ENCODE data around the gene KIRREL1.

The KIRREL1 gene

DNA sequence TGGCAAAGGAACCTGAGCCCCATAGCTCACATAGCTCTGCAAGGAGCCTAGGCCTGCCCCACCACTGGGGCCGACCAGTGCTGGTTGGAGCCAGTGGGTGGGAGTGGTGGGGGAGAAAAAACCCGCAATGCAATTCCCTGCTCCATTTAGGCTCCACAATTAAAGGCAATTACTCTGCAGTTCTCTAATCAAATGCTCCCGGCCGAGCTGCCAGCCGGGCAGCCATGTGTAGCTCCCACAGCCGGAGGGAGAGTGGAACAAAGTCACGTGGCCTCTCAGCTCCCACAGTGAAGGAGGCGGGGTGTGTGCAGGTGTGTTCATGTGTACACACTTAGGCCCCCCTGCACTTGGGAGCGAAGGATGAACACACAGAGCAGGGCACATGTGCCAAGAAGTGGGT is 81.6 kb downstream of the KIRREL1 start:
- Histone ChIP-seq H3K4me3 (ENCODE audit: low read length) (no peak overlapping the region), H3K4me1 (ENCODE audit: control insufficient read depth, insufficient read depth, low read length) (peaks cover 9% of the 10 kb centered on the region), H3K9me3 (ENCODE audit: control insufficient read depth, insufficient read depth, low read length) (no peaks in the 10 kb centered on the region), H3K27ac (ENCODE audit: low read length) (no peak overlapping the region), H3K36me3 (ENCODE audit: control insufficient read depth, insufficient read depth, low read length) (no peaks in the 10 kb centered on the region), H3K27me3 (ENCODE audit: control insufficient read depth, insufficient read depth, low read length) (no peaks in the 10 kb centered on the region)
- WGBS (ENCODE audit: insufficient coverage, insufficient read length) = no CpG with 5 or more reads among the region's 9 CpGs
- DNase-seq (ENCODE audit: low read depth, low spot score) = no peak

DNA sequence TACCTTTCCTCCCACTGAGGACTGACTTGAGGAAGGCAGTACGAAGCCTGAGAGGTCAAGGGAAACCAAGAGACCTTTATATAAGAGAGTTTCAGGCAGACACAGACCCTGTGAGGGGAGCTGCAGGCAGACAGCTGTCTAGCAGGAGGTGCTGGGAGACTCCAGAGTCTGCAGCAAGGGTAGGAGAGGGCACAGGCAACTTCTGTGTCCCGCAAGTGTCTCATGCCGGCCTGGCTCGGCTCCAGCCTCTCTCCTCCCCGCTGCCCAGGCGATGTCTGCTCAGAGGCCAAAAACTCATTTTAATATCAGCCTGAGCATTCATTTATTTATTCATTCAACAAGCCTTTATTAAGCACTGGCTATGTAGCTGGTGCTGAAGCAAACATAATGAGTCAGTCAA is 83.0 kb downstream of the KIRREL1 start:
- no peak overlapping the region for H3K27ac ChIP-seq (ENCODE audit: low read length)
- DNase-seq (ENCODE audit: low read depth, low spot score) = no peak
- H3K4me3 ChIP-seq (ENCODE audit: low read length) = no peak overlapping the region
- H3K9me3 ChIP-seq (ENCODE audit: control insufficient read depth, insufficient read depth, low read length) = no peaks in the 10 kb centered on the region
- H3K27me3 ChIP-seq (ENCODE audit: control insufficient read depth, insufficient read depth, low read length) = no peaks in the 10 kb centered on the region
- no CpG with 5 or more reads among the region's 6 CpGs for WGBS (ENCODE audit: insufficient coverage, insufficient read length)
- H3K36me3 ChIP-seq (ENCODE audit: control insufficient read depth, insufficient read depth, low read length) = no peaks in the 10 kb centered on the region
- H3K4me1 ChIP-seq (ENCODE audit: control insufficient read depth, insufficient read depth, low read length) = peaks cover 9% of the 10 kb centered on the region

GRCh38 chr1:158077411-158078256 is 84.2 kb downstream of the KIRREL1 start:
- Histone ChIP-seq H3K4me1 (ENCODE audit: control insufficient read depth, insufficient read depth, low read length) (peaks cover 9% of the 10 kb centered on the region), H3K4me3 (ENCODE audit: low read length) (no peak overlapping the region), H3K27me3 (ENCODE audit: control insufficient read depth, insufficient read depth, low read length) (no peaks in the 10 kb centered on the region), H3K27ac (ENCODE audit: low read length) (no peak overlapping the region), H3K36me3 (ENCODE audit: control insufficient read depth, insufficient read depth, low read length) (no peaks in the 10 kb centered on the region), H3K9me3 (ENCODE audit: control insufficient read depth, insufficient read depth, low read length) (no peaks in the 10 kb centered on the region)
- no CpG with 5 or more reads among the region's 22 CpGs for WGBS (ENCODE audit: insufficient coverage, insufficient read length)
- no peak for DNase-seq (ENCODE audit: low read depth, low spot score)

DNA sequence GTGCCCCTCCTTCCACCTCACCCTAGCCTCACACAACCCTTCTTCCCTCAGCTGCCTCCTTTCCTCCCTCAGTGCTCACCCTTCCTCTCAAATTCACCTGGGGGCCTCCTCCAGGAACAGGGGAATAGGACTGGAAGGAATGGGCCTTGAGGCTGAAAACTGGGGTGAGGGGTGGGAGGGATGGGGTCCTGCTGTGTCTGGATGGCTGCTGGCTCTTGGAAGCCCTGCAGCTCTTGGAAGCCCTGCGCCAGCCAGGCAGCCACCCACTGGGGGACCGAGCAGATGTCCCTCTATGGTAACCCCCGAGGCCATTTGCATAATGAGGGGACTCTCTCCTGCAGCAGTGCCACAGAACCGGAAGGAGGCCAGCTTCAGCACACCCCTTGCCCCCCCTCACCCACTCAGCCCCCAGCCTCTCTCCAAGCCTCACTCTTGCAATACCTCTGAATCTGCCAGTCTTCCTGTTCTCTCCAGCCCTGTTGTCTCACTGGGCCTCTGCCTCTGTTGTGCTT is 85.2 kb downstream of the KIRREL1 start:
- DNase-seq (ENCODE audit: low read depth, low spot score) = no peak
- Histone ChIP-seq H3K9me3 (ENCODE audit: control insufficient read depth, insufficient read depth, low read length) (no peaks in the 10 kb centered on the region), H3K27ac (ENCODE audit: low read length) (no peak overlapping the region), H3K27me3 (ENCODE audit: control insufficient read depth, insufficient read depth, low read length) (no peaks in the 10 kb centered on the region), H3K4me3 (ENCODE audit: low read length) (no peak overlapping the region), H3K36me3 (ENCODE audit: control insufficient read depth, insufficient read depth, low read length) (no peaks in the 10 kb centered on the region), H3K4me1 (ENCODE audit: control insufficient read depth, insufficient read depth, low read length) (peaks cover 7% of the 10 kb centered on the region)
- WGBS (ENCODE audit: insufficient coverage, insufficient read length) = no CpG with 5 or more reads among the region's 4 CpGs

DNA sequence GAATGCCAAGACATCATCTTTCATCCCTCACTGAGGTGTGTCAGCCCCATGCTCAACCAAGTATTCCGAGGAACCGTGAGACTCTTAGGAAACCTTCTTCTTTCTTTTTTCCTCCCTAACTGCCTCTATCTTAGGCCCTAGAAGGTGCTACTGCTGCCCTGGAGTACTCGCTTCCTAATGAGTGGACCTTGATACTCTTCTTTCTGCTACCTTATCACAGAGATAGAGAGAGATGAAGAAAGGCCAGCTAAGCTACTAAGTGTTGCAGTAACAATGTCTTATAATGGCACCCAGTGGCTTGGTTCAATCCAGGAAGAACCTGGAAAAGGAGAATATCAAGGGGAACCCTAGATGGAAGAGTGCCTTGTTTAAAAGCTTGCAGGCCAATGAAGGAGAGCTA is 86.6 kb downstream of the KIRREL1 start:
- H3K27ac ChIP-seq (ENCODE audit: low read length) = no peak overlapping the region
- peaks cover 5% of the 10 kb centered on the region for H3K4me1 ChIP-seq (ENCODE audit: control insufficient read depth, insufficient read depth, low read length)
- DNase-seq (ENCODE audit: low read depth, low spot score) = no peak
- no peaks in the 10 kb centered on the region for H3K27me3 ChIP-seq (ENCODE audit: control insufficient read depth, insufficient read depth, low read length)
- H3K4me3 ChIP-seq (ENCODE audit: low read length) = no peak overlapping the region
- peaks cover 7% of the 10 kb centered on the region for H3K36me3 ChIP-seq (ENCODE audit: control insufficient read depth, insufficient read depth, low read length)
- H3K9me3 ChIP-seq (ENCODE audit: control insufficient read depth, insufficient read depth, low read length) = no peaks in the 10 kb centered on the region
- WGBS (ENCODE audit: insufficient coverage, insufficient read length) = no CpG with 5 or more reads among the region's 3 CpGs

GRCh38 chr1:158084336-158084735 is 90.9 kb downstream of the KIRREL1 start:
- H3K27ac ChIP-seq (ENCODE audit: low read length) = no peak overlapping the region
- H3K27me3 ChIP-seq (ENCODE audit: control insufficient read depth, insufficient read depth, low read length) = no peaks in the 10 kb centered on the region
- DNase-seq (ENCODE audit: low read depth, low spot score) = no peak
- no peak overlapping the region for H3K4me3 ChIP-seq (ENCODE audit: low read length)
- H3K4me1 ChIP-seq (ENCODE audit: control insufficient read depth, insufficient read depth, low read length) = no peaks in the 10 kb centered on the region
- H3K36me3 ChIP-seq (ENCODE audit: control insufficient read depth, insufficient read depth, low read length) = peaks cover 11% of the 10 kb centered on the region
- H3K9me3 ChIP-seq (ENCODE audit: control insufficient read depth, insufficient read depth, low read length) = no peaks in the 10 kb centered on the region
- no CpG with 5 or more reads among the region's 8 CpGs for WGBS (ENCODE audit: insufficient coverage, insufficient read length)

DNA sequence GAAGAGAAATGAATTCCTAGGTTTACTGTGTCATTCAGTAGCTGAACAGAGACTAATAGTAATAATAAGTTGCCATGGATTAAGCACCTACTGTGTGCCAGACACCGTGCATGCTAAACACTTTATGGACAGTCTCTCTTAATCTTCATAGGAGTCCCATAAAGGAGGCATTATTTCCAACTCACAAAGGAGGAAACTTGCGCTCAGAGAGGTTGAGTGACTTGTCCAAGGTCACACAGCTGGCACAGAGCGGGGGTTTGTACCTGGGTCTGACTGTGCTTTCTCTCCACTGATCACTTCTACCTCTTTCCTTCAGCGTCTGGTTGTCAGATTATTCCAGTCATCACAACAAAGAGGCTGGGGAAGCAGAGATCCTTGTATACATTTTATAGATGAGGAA is 91.3 kb downstream of the KIRREL1 start:
- Histone ChIP-seq H3K4me3 (ENCODE audit: low read length) (no peak overlapping the region), H3K9me3 (ENCODE audit: control insufficient read depth, insufficient read depth, low read length) (no peaks in the 10 kb centered on the region), H3K27ac (ENCODE audit: low read length) (no peak overlapping the region), H3K36me3 (ENCODE audit: control insufficient read depth, insufficient read depth, low read length) (peaks cover 14% of the 10 kb centered on the region), H3K4me1 (ENCODE audit: control insufficient read depth, insufficient read depth, low read length) (no peaks in the 10 kb centered on the region), H3K27me3 (ENCODE audit: control insufficient read depth, insufficient read depth, low read length) (no peaks in the 10 kb centered on the region)
- WGBS (ENCODE audit: insufficient coverage, insufficient read length) = no CpG with 5 or more reads among the region's 4 CpGs
- DNase-seq (ENCODE audit: low read depth, low spot score) = no peak

GRCh38 chr1:158087320-158087927 is 94.0 kb downstream of the KIRREL1 start:
- Histone ChIP-seq H3K27me3 (ENCODE audit: control insufficient read depth, insufficient read depth, low read length) (no peaks in the 10 kb centered on the region), H3K4me3 (ENCODE audit: low read length) (no peak overlapping the region), H3K4me1 (ENCODE audit: control insufficient read depth, insufficient read depth, low read length) (no peaks in the 10 kb centered on the region), H3K9me3 (ENCODE audit: control insufficient read depth, insufficient read depth, low read length) (no peaks in the 10 kb centered on the region), H3K27ac (ENCODE audit: low read length) (no peak overlapping the region), H3K36me3 (ENCODE audit: control insufficient read depth, insufficient read depth, low read length) (peaks cover 25% of the 10 kb centered on the region)
- no CpG with 5 or more reads among the region's 9 CpGs for WGBS (ENCODE audit: insufficient coverage, insufficient read length)
- DNase-seq (ENCODE audit: low read depth, low spot score) = peak; percentile 93

- WGBS (ENCODE audit: insufficient coverage, insufficient read length) = no CpG with 5 or more reads among the region's 16 CpGs
- Histone ChIP-seq H3K9me3 (ENCODE audit: control insufficient read depth, insufficient read depth, low read length) (no peaks in the 10 kb centered on the region), H3K36me3 (ENCODE audit: control insufficient read depth, insufficient read depth, low read length) (peaks cover 34% of the 10 kb centered on the region), H3K27ac (ENCODE audit: low read length) (no peak overlapping the region), H3K4me3 (ENCODE audit: low read length) (no peak overlapping the region), H3K4me1 (ENCODE audit: control insufficient read depth, insufficient read depth, low read length) (no peaks in the 10 kb centered on the region), H3K27me3 (ENCODE audit: control insufficient read depth, insufficient read depth, low read length) (no peaks in the 10 kb centered on the region)
- no peak for DNase-seq (ENCODE audit: low read depth, low spot score)
Observed at GRCh38 chr1:158089476-158089875, 96.0 kb downstream of the KIRREL1 start.

- no peaks in the 10 kb centered on the region for H3K27me3 ChIP-seq (ENCODE audit: control insufficient read depth, insufficient read depth, low read length)
- H3K36me3 ChIP-seq (ENCODE audit: control insufficient read depth, insufficient read depth, low read length) = peaks cover 34% of the 10 kb centered on the region
- WGBS (ENCODE audit: insufficient coverage, insufficient read length) = no CpG with 5 or more reads among the region's 9 CpGs
Observed at GRCh38 chr1:158089925-158090637, 96.6 kb downstream of the KIRREL1 start.

More at GRCh38 chr1:158089925-158090637, 96.6 kb downstream of the KIRREL1 start:
- H3K9me3 ChIP-seq (ENCODE audit: control insufficient read depth, insufficient read depth, low read length) = no peaks in the 10 kb centered on the region
- H3K27ac ChIP-seq (ENCODE audit: low read length) = no peak overlapping the region
- no peaks in the 10 kb centered on the region for H3K4me1 ChIP-seq (ENCODE audit: control insufficient read depth, insufficient read depth, low read length)
- no peak for DNase-seq (ENCODE audit: low read depth, low spot score)
- no peak overlapping the region for H3K4me3 ChIP-seq (ENCODE audit: low read length)
